ENCODE data around the gene SOX5. TPM values are rescaled to one million over a fixed set of nuclear protein-coding genes. Genes with fewer than 3 reads are reported as not detected.

SOX5 gene
- total RNA-seq, 3 donors from 2014 or later (not counting 1 experiment from before 2014, with no cell fraction given): 0.80 to 0.95 TPM; not detected in 1

DNA sequence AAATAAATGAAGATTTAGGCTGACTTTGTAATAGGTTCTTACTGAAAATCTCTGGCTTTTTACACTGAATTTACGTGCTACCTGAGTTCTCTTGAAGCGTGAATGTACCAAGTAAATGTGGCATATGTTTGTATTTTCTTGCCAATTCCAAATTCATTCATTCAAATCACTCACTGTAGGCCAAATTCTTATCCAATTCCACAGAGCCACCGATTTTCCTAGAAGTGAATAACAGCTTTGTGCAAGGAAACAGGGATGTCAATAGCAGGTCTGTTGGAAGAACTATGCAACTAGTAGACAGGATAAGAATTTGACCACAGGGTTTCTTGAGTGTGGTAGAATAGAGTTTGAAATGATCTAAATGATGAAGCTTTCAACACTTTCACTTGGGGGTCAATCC lies 86.8 kb downstream of the SOX5 start:
- Mint-ChIP-seq H3K27ac (no peak overlapping the region), H3K4me1 (no peaks in the 10 kb centered on the region), H3K4me3 (no peak overlapping the region), H3K36me3 (peaks cover 16% of the 10 kb centered on the region), H3K27me3 (ENCODE audit: low read depth in 2 of 2) (no peaks in the 10 kb centered on the region), H3K9me3 (peaks cover 14 to 21% of the 10 kb centered on the region in 2 donors)
- no peaks in the 10 kb centered on the region for H3K27me3 ChIP-seq (ENCODE audit: control insufficient read depth, insufficient read depth, low read length)
- DNase-seq (no peak), ATAC-seq (no peak)
- TF ChIP-seq, protein P1, sequence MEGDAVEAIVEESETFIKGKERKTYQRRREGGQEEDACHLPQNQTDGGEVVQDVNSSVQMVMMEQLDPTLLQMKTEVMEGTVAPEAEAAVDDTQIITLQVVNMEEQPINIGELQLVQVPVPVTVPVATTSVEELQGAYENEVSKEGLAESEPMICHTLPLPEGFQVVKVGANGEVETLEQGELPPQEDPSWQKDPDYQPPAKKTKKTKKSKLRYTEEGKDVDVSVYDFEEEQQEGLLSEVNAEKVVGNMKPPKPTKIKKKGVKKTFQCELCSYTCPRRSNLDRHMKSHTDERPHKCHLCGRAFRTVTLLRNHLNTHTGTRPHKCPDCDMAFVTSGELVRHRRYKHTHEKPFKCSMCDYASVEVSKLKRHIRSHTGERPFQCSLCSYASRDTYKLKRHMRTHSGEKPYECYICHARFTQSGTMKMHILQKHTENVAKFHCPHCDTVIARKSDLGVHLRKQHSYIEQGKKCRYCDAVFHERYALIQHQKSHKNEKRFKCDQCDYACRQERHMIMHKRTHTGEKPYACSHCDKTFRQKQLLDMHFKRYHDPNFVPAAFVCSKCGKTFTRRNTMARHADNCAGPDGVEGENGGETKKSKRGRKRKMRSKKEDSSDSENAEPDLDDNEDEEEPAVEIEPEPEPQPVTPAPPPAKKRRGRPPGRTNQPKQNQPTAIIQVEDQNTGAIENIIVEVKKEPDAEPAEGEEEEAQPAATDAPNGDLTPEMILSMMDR (IDR thresholded peaks at IDR 0.05): no peak
- H3K9me3 ChIP-seq (ENCODE audit: control insufficient read depth, insufficient read depth, low read length): peaks cover 5% of the 10 kb centered on the region
- no peak overlapping the region for H3K27ac ChIP-seq (ENCODE audit: low read length)
- intact Hi-C loops (cut with micrococcal nuclease): no loop called here
- H3K36me3 ChIP-seq (ENCODE audit: control insufficient read depth, insufficient read depth, low read length): no peaks in the 10 kb centered on the region
- no peaks in the 10 kb centered on the region for H3K4me1 ChIP-seq (ENCODE audit: control insufficient read depth, insufficient read depth, low read length)
- H3K4me3 ChIP-seq (ENCODE audit: low read length): no peak overlapping the region
- 83% methylated on average over 3 of the region's 3 CpGs for WGBS (ENCODE audit: insufficient coverage)

DNA sequence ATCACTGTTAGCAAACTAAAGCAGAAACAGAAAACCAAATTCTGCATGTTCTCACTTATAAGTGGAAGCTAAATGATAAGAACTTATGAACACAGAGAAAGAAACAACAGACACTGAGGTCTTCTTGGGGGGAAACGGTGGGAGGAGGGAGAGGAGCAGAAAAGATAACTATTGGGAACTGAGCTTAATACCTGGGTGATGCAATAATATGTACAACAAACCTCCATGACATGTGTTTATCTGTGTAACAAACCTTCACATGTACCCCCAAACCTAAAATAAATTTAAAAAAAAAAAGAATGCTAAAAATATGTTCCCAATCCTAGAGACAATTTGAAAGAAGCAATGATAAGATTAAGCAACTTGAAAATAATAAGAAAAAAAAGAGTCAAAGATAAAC lies 89.5 kb downstream of the SOX5 start:
- no peak overlapping the region for H3K4me3 ChIP-seq (ENCODE audit: low read length)
- Mint-ChIP-seq H3K9me3 (peaks cover 12 to 18% of the 10 kb centered on the region in 2 donors), H3K4me3 (no peak overlapping the region), H3K27ac (no peak overlapping the region), H3K27me3 (ENCODE audit: low read depth in 2 of 2) (no peaks in the 10 kb centered on the region), H3K4me1 (no peaks in the 10 kb centered on the region), H3K36me3 (peaks cover 16% of the 10 kb centered on the region)
- no peak overlapping the region for H3K27ac ChIP-seq (ENCODE audit: low read length)
- TF ChIP-seq, protein P1 (IDR thresholded peaks at IDR 0.05): no peak
- no peaks in the 10 kb centered on the region for H3K4me1 ChIP-seq (ENCODE audit: control insufficient read depth, insufficient read depth, low read length)
- intact Hi-C loops (cut with micrococcal nuclease): no loop called here
- no peak for ATAC-seq
- H3K9me3 ChIP-seq (ENCODE audit: control insufficient read depth, insufficient read depth, low read length): peaks cover 5% of the 10 kb centered on the region
- DNase-seq: no peak
- 89% methylated on average over 1 of the region's 1 CpG for WGBS (ENCODE audit: insufficient coverage)
- H3K36me3 ChIP-seq (ENCODE audit: control insufficient read depth, insufficient read depth, low read length): no peaks in the 10 kb centered on the region
- H3K27me3 ChIP-seq (ENCODE audit: control insufficient read depth, insufficient read depth, low read length): no peaks in the 10 kb centered on the region

DNA sequence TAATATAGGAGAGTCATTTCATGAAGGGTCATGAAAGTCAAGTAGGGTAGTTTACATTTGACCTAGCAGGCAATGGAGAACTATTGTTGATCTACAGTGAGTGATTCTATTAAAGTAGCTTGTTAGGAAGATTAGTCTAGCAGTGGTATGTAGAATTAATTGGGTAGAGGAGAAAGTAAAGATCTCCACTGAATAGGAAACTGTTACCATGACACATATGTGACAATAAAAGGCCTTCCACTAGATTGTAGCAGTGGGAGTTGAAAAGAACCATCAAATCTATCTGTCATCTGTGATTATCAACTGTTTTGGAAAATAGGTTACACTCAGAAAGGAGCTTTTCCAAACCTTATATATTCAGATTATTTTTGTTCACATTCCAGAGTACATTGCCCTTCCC lies 92.3 kb downstream of the SOX5 start:
- H3K4me3 Mint-ChIP-seq: no peak overlapping the region
- Histone ChIP-seq H3K36me3 (ENCODE audit: control insufficient read depth, insufficient read depth, low read length) (no peaks in the 10 kb centered on the region), H3K27ac (ENCODE audit: low read length) (no peak overlapping the region), H3K4me3 (ENCODE audit: low read length) (no peak overlapping the region), H3K4me1 (ENCODE audit: control insufficient read depth, insufficient read depth, low read length) (no peaks in the 10 kb centered on the region), H3K27me3 (ENCODE audit: control insufficient read depth, insufficient read depth, low read length) (no peaks in the 10 kb centered on the region), H3K9me3 (ENCODE audit: control insufficient read depth, insufficient read depth, low read length) (peaks cover 5% of the 10 kb centered on the region)
- intact Hi-C loops (cut with micrococcal nuclease): no loop called here
- peaks cover 9 to 15% of the 10 kb centered on the region in 2 donors for H3K9me3 Mint-ChIP-seq
- H3K27me3 Mint-ChIP-seq (ENCODE audit: low read depth in 2 of 2): no peaks in the 10 kb centered on the region
- ATAC-seq (no peak), DNase-seq (no peak)
- no peak overlapping the region for H3K27ac Mint-ChIP-seq
- H3K36me3 Mint-ChIP-seq: peaks cover 8% of the 10 kb centered on the region
- TF ChIP-seq, protein P1 (IDR thresholded peaks at IDR 0.05): no peak
- no peaks in the 10 kb centered on the region for H3K4me1 Mint-ChIP-seq

GRCh38 chr12:23855813-23856212 lies 93.7 kb downstream of the SOX5 start:
- no CpG with 5 or more reads among the region's 4 CpGs for WGBS (ENCODE audit: insufficient coverage)
- ATAC-seq (no peak), DNase-seq (no peak)
- H3K9me3 Mint-ChIP-seq: peaks cover 10 to 15% of the 10 kb centered on the region in 2 donors
- Histone ChIP-seq H3K27me3 (ENCODE audit: control insufficient read depth, insufficient read depth, low read length) (no peaks in the 10 kb centered on the region), H3K36me3 (ENCODE audit: control insufficient read depth, insufficient read depth, low read length) (no peaks in the 10 kb centered on the region), H3K4me1 (ENCODE audit: control insufficient read depth, insufficient read depth, low read length) (no peaks in the 10 kb centered on the region), H3K9me3 (ENCODE audit: control insufficient read depth, insufficient read depth, low read length) (peaks cover 5% of the 10 kb centered on the region), H3K4me3 (ENCODE audit: low read length) (no peak overlapping the region), H3K27ac (ENCODE audit: low read length) (no peak overlapping the region)
- intact Hi-C loops (cut with micrococcal nuclease): no loop called here
- H3K4me1 Mint-ChIP-seq: no peaks in the 10 kb centered on the region
- H3K4me3 Mint-ChIP-seq: no peak overlapping the region
- no peak overlapping the region for H3K27ac Mint-ChIP-seq
- H3K27me3 Mint-ChIP-seq (ENCODE audit: low read depth in 2 of 2): no peaks in the 10 kb centered on the region
- H3K36me3 Mint-ChIP-seq: peaks cover 8% of the 10 kb centered on the region
- TF ChIP-seq, protein P1 (IDR thresholded peaks at IDR 0.05): no peak

Measured in natural killer cell (primary cell).